HepG2 (cell line): ENCODE results near the gene MDP1. TPM values are rescaled to one million over a fixed set of nuclear protein-coding genes. Genes with fewer than 3 reads are reported as not detected.

Source experiments
- BRD4 ChIP-seq: sonication (generic); formaldehyde crosslinking; IDR thresholded peaks from 2 replicates; pipeline ENCODE4 v1.4.0; 2020; ENCODE audit warnings: missing genetic modification reagents
- CHCHD3 ChIP-seq: sonication (generic); formaldehyde crosslinking; IDR thresholded peaks from 2 replicates; pipeline ENCODE4 v1.8.0; 2022; ENCODE audit warnings: mild to moderate bottlenecking, missing genetic modification reagents, moderate library complexity
- EHMT2 ChIP-seq: fragments of 200-600 bp; sonication (generic); IDR thresholded peaks from 2 replicates; pipeline ENCODE4 v1.7.0; 2017; ENCODE audit warnings: antibody characterized with exemption, low read depth, low read length, borderline replicate concordance
- HOXA9 ChIP-seq: sonication (generic); formaldehyde crosslinking; IDR thresholded peaks from 2 replicates; pipeline ENCODE4 v1.8.1; 2022; ENCODE audit warnings: missing genetic modification reagents, mild to moderate bottlenecking, moderate library complexity, borderline replicate concordance
- IRF2 ChIP-seq: IDR thresholded peaks from 2 replicates; pipeline ENCODE4 v1.6.1; 2018; ENCODE audit warnings: missing genetic modification reagents, missing compliant biosample characterization
- MATR3 ChIP-seq: sonication (generic); formaldehyde crosslinking; IDR thresholded peaks from 2 replicates; pipeline ENCODE4 v1.4.0; 2020; ENCODE audit warnings: missing genetic modification reagents
- NFAT5 ChIP-seq: sonication (generic); formaldehyde crosslinking; IDR thresholded peaks from 2 replicates; pipeline ENCODE4 v1.4.0; 2020; ENCODE audit warnings: missing genetic modification reagents
- NFIC ChIP-seq: IDR thresholded peaks from 2 replicates; pipeline ENCODE4 v1.6.1; 2012; ENCODE audit warnings: mild to moderate bottlenecking, low read length, inconsistent platforms
- NONO ChIP-seq, 2 experiments: fragments of 450-650 bp in 1 of 2; sonication (generic) in 1 of 2; formaldehyde crosslinking in 1 of 2; IDR thresholded peaks in 1 of 2; conservative IDR thresholded peaks in 1 of 2; 2 replicates each; pipeline versions ENCODE4 v1.6.1 to v1.8.0; 2017 to 2022; ENCODE audit warnings: mild to moderate bottlenecking in 1 of 2, missing genetic modification reagents in 1 of 2, moderate library complexity in 1 of 2
- PRPF4 ChIP-seq: fragments of 200-400 bp; formaldehyde crosslinking; IDR thresholded peaks from 2 replicates; pipeline ENCODE4 v1.6.1; 2016; ENCODE audit warnings: low read length, low read depth; ENCODE audit not compliant: poor library complexity, severe bottlenecking
- ZHX1 ChIP-seq: sonication (generic); formaldehyde crosslinking; IDR thresholded peaks from 2 replicates; pipeline ENCODE4 v1.8.1; 2022; ENCODE audit warnings: low read depth, mild to moderate bottlenecking, missing genetic modification reagents
- ZNF235 ChIP-seq: sonication (generic); formaldehyde crosslinking; IDR thresholded peaks from 2 replicates; pipeline ENCODE4 v1.8.1; 2023; ENCODE audit warnings: mild to moderate bottlenecking, missing genetic modification reagents, borderline replicate concordance
- ZNF496 ChIP-seq: sonication (generic); formaldehyde crosslinking; IDR thresholded peaks from 2 replicates; pipeline ENCODE4 v1.8.1; 2023; ENCODE audit warnings: mild to moderate bottlenecking, moderate library complexity, missing genetic modification reagents; ENCODE audit not compliant: insufficient replicate concordance
- ZNF558 ChIP-seq: sonication (generic); formaldehyde crosslinking; IDR thresholded peaks from 2 replicates; pipeline ENCODE4 v1.9.0; 2022; ENCODE audit warnings: mild to moderate bottlenecking, missing genetic modification reagents, borderline replicate concordance
- ZNF598 ChIP-seq: sonication (generic); formaldehyde crosslinking; IDR thresholded peaks from 2 replicates; pipeline ENCODE4 v1.5.1; 2020; ENCODE audit warnings: mild to moderate bottlenecking, missing genetic modification reagents, borderline replicate concordance
- ZNF614 ChIP-seq: IDR thresholded peaks from 2 replicates; pipeline ENCODE4 v1.6.1; 2018; ENCODE audit warnings: missing biosample characterization, missing genetic modification reagents, inconsistent platforms, borderline replicate concordance
- ZNF639 ChIP-seq: conservative IDR thresholded peaks from 2 replicates; pipeline ENCODE4 v1.6.1; 2018; ENCODE audit warnings: missing genetic modification reagents
- ZNF839 ChIP-seq: sonication (generic); formaldehyde crosslinking; IDR thresholded peaks from 2 replicates; pipeline ENCODE4 v1.4.0; 2020; ENCODE audit warnings: missing genetic modification reagents, mild to moderate bottlenecking, borderline replicate concordance
- ZSCAN12 ChIP-seq: sonication (generic); formaldehyde crosslinking; IDR thresholded peaks from 2 replicates; pipeline ENCODE4 v1.9.0; 2021; ENCODE audit warnings: mild to moderate bottlenecking, missing genetic modification reagents
- polyA plus RNA-seq, 8 experiments: library from polyadenylated mRNA; depleted of rRNA in 3 of 8; stranded (reverse) in 7 of 8; unstranded in 1 of 8; fragments of >200 nt; fragmentation: Illumina TruSeq in 4 of 8; extraction: Trizol in 4 of 8; gene quantifications; 2 replicates each; pipeline versions ENCODE4 v1.2.1 to v1.2.3, GENCODE V29; 2011 to 2016; ENCODE audit warnings: low read depth in 4 of 8, missing spikeins in 1 of 8, mixed read lengths in 1 of 8; ENCODE audit not compliant: insufficient read depth in 1 of 8
- total RNA-seq, 5 experiments: library from RNA; depleted of rRNA; stranded (reverse); fragments of >200 nt; fragmentation: Illumina TruSeq; extraction: Trizol; gene quantifications; 2 replicates each; pipeline ENCODE4 v1.2.3, GENCODE V29; 2016; ENCODE audit warnings: low read depth in 1 of 5

MDP1 gene
- total and polyA plus RNA-seq, 2 of the 13 experiments (the other 11 are each of a cell fraction or from before 2014, with no cell fraction given): 44.1 to 48.7 TPM

GRCh38 chr14:24235804-24236688 lies 20.2 kb upstream of the MDP1 start (continued):
- no peak for TF ChIP-seq NONO (IDR thresholded peaks at IDR 0.05)
- TF ChIP-seq NONO (CRISPR knock-in tag; conservative IDR thresholded peaks at IDR 0.05): 0 out of 2 replicates have a peak, but pooled peaks have one; percentile 27
- no peak for TF ChIP-seq ZNF639 (CRISPR knock-in tag)
- TF ChIP-seq ZNF839 (CRISPR knock-in tag): no peak
- no peak for TF ChIP-seq ZNF558 (CRISPR knock-in tag)
- TF ChIP-seq ZNF496 (CRISPR knock-in tag): no peak
- TF ChIP-seq EHMT2: no peak
- TF ChIP-seq ZNF235 (CRISPR knock-in tag): no peak
- no peak for TF ChIP-seq PRPF4
- TF ChIP-seq NFAT5 (CRISPR knock-in tag): no peak
- TF ChIP-seq ZHX1 (CRISPR knock-in tag): no peak
- TF ChIP-seq NFIC: no peak
- TF ChIP-seq ZSCAN12 (CRISPR knock-in tag): no peak
- TF ChIP-seq BRD4 (CRISPR knock-in tag): no peak
- TF ChIP-seq IRF2 (CRISPR knock-in tag): no peak
- no peak for TF ChIP-seq CHCHD3 (CRISPR knock-in tag)
- no peak for TF ChIP-seq ZNF598 (CRISPR knock-in tag)
- TF ChIP-seq HOXA9: peak; percentile 53; the same call in 1 of the 2 replicates
- TF ChIP-seq ZNF614 (CRISPR knock-in tag): no peak
- no peak for TF ChIP-seq MATR3 (CRISPR knock-in tag)
